Thoracic aorta (tissue), 2 donors: ENCODE data around the gene BORCS5. TPM values are rescaled to one million over a fixed set of nuclear protein-coding genes. Genes with fewer than 3 reads are reported as not detected.
A peak's percentile ranks its signal among the peaks of the same experiment; 100 is the strongest.

Experiments used
- ATAC-seq: fragments of 150-250 bp; one replicate; pipeline ENCODE4 v1.8.0; 2017; ENCODE audit warnings: low read depth; ENCODE audit not compliant: insufficient number of reproducible peaks, low FRiP score
- DNase-seq: peaks from one replicate; pipeline ENCODE4 v3.0.0-alpha.2; 2020; ENCODE audit warnings: low spot score
- H3K27ac ChIP-seq, 2 donors: fragments of 200-600 bp; sonication (generic); 1 replicate in 1 of 2; 2 replicates in 1 of 2; pipeline ENCODE4 v1.5.1; 2016; ENCODE audit warnings: mild to moderate bottlenecking in 2 of 2, moderate library complexity in 2 of 2
- H3K27me3 ChIP-seq: fragments of 200-600 bp; sonication (generic); replicated peaks from 2 replicates; pipeline ENCODE4 v1.6.0; 2016; ENCODE audit warnings: mild to moderate bottlenecking; ENCODE audit not compliant: insufficient read depth
- H3K36me3 ChIP-seq: fragments of 200-600 bp; sonication (generic); one replicate; pipeline ENCODE4 v1.5.1; 2016
- H3K4me1 ChIP-seq, 2 donors: fragments of 200-600 bp; sonication (generic); 1 replicate in 1 of 2; 2 replicates in 1 of 2; pipeline versions ENCODE4 v1.5.1 to v1.6.0; 2016; ENCODE audit warnings: low read depth in 2 of 2, mild to moderate bottlenecking in 1 of 2; ENCODE audit not compliant: control insufficient read depth in 1 of 2
- H3K4me3 ChIP-seq: fragments of 200-600 bp; sonication (generic); 2 replicates; pipeline ENCODE4 v1.5.1; 2016; ENCODE audit warnings: mild to moderate bottlenecking
- H3K9me3 ChIP-seq: fragments of 200-600 bp; sonication (generic); 2 replicates; pipeline ENCODE4 v1.5.1; 2016
- CTCF ChIP-seq: fragments of 200-600 bp; sonication (generic); IDR thresholded peaks from one replicate; pipeline ENCODE4 v1.5.1; 2019; ENCODE audit warnings: antibody characterized with exemption
- total RNA-seq, 2 donors: library from RNA; depleted of rRNA; stranded (reverse); fragments of >200 nt; gene quantifications; one replicate each; pipeline versions ENCODE4 v1.1.0 to v1.2.3, GENCODE V29; 2016

BORCS5 gene
- total RNA-seq, 2 donors from 2014 or later, result 20.6 to 27.1 TPM

GRCh38 chr12:12376646-12377448, 20.0 kb downstream of the BORCS5 start:
- Histone ChIP-seq H3K4me1 (peaks cover 17 to 21% of the 10 kb centered on the region in 2 donors), H3K9me3 (no peaks in the 10 kb centered on the region), H3K27me3 (no peaks in the 10 kb centered on the region), H3K27ac (no peak overlapping the region), H3K4me3 (no peak overlapping the region), H3K36me3 (no peaks in the 10 kb centered on the region)
- peak; percentile 74 for TF ChIP-seq CTCF
- DNase-seq (no peak), ATAC-seq (no peak)

GRCh38 chr12:12378616-12379015, 21.7 kb downstream of the BORCS5 start:
- TF ChIP-seq CTCF, result no peak

GRCh38 chr12:12379831-12380730, 23.2 kb downstream of the BORCS5 start:
- Histone ChIP-seq H3K9me3 (no peaks in the 10 kb centered on the region), H3K4me3 (no peak overlapping the region), H3K4me1 (peaks cover 20 to 21% of the 10 kb centered on the region in 2 donors), H3K27ac (peak overlapping the region in 1 of 2 donors; percentile 72), H3K36me3 (no peaks in the 10 kb centered on the region), H3K27me3 (no peaks in the 10 kb centered on the region)
- TF ChIP-seq CTCF, result no peak
- DNase-seq (no peak), ATAC-seq (no peak)

More at GRCh38 chr12:12378616-12379015, 21.7 kb downstream of the BORCS5 start:
- Histone ChIP-seq H3K27me3 (no peaks in the 10 kb centered on the region), H3K27ac (no peak overlapping the region), H3K9me3 (no peaks in the 10 kb centered on the region), H3K36me3 (no peaks in the 10 kb centered on the region), H3K4me3 (no peak overlapping the region), H3K4me1 (peaks cover 19 to 21% of the 10 kb centered on the region in 2 donors)
- no peak for ATAC-seq
- DNase-seq, result no peak

- peaks cover 20 to 21% of the 10 kb centered on the region in 2 donors for H3K4me1 ChIP-seq
- H3K4me3 ChIP-seq, result no peak overlapping the region
- peak overlapping the region in 1 of 2 donors; percentile 72 for H3K27ac ChIP-seq
- no peak for ATAC-seq
- no peaks in the 10 kb centered on the region for H3K27me3 ChIP-seq
- DNase-seq, result no peak
- H3K9me3 ChIP-seq, result no peaks in the 10 kb centered on the region
- no peaks in the 10 kb centered on the region for H3K36me3 ChIP-seq
- TF ChIP-seq CTCF, result no peak
These were observed 24.2 kb downstream of the BORCS5 start for GRCh38 chr12:12380949-12381593.
